NOMO-1 treated with DMSO at 0.1 percent for 48 hours (cell line): ENCODE data around the gene PHC3.

Experiments
- DNase-seq: peaks from one replicate; lab custom pipeline; 2025; ENCODE audit not compliant: unreplicated experiment; lab: John Stamatoyannopoulos, UW

PHC3 gene

DNA sequence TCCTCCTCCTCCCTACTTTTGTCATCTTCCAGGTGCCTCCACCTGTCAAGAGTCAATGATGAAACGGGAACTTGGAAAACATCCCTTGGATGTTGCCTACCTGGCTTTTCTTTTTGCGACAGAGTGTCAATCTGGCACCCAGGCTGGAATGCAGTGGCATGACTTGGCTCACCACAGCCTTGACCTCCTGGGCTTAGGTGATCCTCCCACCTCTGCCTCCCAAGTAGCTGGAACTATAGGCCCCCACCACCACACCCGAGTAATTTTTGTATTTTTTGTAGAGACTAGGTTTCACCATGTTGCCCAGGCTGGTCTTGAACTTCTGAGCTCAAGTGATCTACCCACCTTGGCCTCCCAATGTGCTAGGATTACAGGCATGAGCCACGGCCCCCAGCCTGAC lies 100.9 kb downstream of the PHC3 start:
- DNase-seq = no peak

GRCh38 chr3:170079536-170080165 lies 101.9 kb downstream of the PHC3 start:
- no peak for DNase-seq

- DNase-seq = no peak
Measured at GRCh38 chr3:170078620-170079281, 102.8 kb downstream of the PHC3 start.

DNA sequence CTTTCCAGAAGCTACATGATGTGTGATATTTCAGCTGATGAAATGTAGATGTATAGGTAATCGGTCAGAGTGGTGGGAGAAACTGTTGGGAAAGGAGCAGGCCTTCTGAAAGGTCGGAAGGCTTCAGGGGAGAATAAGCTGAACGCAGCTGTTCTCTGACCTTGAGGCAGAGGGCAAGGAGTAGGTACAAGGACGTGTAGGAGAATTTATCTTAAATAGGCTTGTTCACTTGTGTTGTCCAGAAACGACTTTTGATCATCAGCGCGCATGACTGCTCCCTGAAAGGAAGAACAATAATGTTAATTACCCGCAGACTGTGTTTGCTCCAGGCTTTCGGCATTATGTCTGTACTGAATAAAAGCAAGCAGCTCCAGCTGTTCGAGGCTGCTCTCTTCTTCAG lies 104.2 kb downstream of the PHC3 start:
- DNase-seq = no peak

DNA sequence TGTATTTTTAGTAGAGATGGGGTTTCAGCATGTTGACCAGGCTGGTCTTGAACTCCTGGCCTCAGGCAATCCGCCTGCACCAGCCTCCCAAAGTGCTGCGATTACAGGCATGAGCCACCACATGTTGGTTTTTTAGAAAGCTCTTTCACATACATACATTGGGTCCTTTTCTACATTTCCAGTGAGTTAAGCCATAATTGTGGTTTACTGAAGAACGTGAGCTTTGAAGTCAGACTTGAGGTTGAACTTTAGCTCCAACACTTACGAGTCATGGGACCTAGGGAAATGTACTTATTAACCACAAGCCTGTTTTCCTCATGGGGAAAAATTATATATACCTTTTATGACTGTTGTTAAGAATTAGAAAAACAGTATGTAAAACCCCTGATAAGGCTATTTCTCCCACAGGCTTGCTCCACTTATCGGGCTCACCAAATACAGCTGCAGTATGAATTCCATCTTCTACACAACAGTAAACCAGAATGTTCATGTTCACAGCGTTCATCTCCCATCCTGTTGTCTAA lies 104.8 kb downstream of the PHC3 start:
- DNase-seq = no peak

DNA sequence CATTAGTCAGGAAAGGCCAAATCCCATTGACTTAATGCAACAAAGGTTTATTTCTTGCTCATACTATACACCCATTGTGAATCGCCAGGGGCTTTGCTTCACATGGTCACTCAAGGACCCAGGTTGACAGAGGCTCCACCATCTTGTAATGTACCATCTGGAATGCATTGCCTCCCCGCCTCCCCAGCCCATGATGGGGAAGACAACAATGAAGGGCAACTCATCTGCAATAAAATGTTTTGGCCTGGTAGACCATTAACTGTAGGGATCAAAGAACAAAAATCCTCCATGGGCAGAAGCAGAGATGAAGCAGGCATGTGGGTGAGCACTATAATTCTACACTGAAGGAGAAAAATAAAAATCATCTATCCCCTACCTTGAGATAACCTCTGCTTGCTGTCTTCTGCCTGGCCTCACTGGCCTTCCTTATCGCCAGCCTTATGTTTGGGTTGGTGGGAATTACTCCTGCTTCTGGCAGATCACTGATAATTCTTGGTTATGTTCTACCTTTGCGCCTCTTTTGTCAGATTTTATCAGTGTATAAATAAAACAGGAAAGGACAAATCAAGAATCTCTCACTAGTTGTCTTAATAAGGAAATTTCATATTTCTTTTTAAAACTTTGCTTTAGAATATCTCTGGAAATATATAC lies 106.0 kb downstream of the PHC3 start:
- DNase-seq = no peak

- DNase-seq = no peak
Measured at GRCh38 chr3:170064108-170064507, 117.4 kb downstream of the PHC3 start.

DNA sequence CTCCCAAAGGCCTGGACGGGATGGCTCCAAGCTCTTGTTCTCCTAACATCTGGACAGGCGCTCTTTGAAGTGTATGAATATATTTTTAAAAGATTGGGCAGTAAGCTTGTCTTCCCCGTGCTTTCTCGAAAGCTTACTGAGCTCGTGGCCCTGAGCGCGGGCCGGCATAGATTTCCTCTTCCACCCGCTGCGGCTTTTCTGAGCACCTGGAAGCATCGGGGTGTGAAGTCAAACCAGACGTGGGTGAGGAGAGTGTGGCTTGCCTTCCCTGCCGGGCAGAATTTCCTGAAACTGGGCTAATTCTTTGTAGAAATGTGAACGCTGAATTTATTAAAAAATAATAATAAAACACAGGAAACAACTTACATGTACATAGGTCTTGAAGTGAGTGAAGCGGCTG lies 117.8 kb downstream of the PHC3 start:
- DNase-seq = no peak

DNA sequence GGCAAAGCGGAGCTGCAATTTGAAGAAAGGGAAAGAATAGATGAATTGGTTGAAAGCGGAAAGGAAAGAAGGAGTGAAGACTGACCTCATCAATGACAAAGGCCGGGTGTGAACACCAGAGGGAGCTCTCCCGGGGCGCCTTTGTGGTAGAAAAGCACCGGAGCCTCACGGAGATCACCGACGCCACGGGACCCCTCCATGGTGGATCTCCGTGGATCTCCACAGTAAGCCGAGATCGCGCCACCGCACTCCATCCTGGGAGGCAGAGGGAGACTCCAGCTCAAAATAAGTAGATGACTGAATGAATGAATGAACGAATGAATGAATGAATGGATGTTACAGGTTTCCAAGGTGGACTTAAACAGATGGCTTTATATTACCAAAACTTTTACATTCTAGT lies 118.8 kb downstream of the PHC3 start:
- no peak for DNase-seq

- no peak for DNase-seq
Measured at GRCh38 chr3:170062068-170062467, 119.5 kb downstream of the PHC3 start.

DNA sequence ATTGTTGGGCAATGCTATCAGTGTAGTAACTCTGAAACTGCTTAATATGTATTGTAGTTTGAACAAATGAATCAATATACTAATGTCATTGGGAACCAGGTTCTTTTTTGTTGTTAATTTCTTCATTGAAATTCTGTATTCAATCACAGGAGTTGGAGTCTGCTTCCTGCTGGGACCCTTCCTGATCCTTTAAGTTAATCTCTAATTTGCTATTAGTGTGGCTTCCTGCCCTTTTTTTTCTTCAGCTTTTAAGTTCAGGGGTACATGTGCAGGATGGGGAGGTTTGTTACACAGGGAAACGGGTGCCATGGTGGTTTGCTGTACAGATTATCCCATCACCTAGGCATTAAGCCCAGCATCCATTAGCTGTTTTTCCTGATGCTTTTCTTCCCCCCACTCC lies 122.1 kb downstream of the PHC3 start:
- no peak for DNase-seq

- no peak for DNase-seq
Measured at GRCh38 chr3:170058127-170058526, 123.4 kb downstream of the PHC3 start.

DNA sequence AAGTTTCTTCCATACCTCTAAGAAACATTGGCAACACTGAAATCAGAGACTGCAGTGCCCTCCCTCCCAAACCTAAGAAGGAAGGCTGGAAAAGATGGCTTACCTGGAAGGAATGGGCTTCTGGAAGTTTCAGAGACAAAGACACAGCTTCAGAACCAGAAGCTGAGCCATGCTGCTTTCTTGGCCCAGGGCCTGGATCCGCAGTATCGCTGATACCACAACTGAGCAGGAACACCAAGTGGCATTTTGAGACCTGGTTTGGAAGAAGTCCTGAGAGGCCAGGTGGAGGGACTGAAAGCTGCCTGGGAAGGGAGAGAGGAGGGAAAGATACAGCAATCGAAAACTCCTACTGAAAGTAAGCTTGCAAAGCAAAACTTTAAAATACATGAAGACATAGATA lies 124.0 kb downstream of the PHC3 start:
- no peak for DNase-seq

GRCh38 chr3:170056710-170057454 lies 124.7 kb downstream of the PHC3 start:
- DNase-seq = no peak

DNA sequence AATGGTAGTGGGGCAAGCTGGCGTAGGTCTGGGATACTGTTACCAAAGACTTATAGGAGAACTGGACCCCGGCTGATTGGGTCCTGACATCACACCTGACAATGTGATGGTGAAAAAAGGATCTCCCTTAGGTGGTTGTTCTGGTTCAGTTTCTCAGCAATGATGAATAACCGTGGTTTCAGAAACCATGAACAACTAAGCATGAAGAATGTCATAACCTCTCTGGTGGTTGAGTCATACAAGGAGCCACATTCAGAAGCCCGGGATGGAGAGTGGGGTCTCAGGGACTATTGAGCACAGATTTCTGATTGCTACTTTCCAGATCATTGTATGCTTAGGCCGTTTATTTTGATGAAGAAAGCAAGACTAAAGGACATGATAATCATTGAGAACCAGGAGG lies 126.3 kb downstream of the PHC3 start:
- no peak for DNase-seq

- DNase-seq = peak; percentile 28
Measured at GRCh38 chr3:170054204-170054603, 127.3 kb downstream of the PHC3 start.

GRCh38 chr3:170052398-170052797 lies 129.1 kb downstream of the PHC3 start:
- DNase-seq = no peak

GRCh38 chr3:170050753-170051152 lies 130.8 kb downstream of the PHC3 start:
- DNase-seq = no peak

DNA sequence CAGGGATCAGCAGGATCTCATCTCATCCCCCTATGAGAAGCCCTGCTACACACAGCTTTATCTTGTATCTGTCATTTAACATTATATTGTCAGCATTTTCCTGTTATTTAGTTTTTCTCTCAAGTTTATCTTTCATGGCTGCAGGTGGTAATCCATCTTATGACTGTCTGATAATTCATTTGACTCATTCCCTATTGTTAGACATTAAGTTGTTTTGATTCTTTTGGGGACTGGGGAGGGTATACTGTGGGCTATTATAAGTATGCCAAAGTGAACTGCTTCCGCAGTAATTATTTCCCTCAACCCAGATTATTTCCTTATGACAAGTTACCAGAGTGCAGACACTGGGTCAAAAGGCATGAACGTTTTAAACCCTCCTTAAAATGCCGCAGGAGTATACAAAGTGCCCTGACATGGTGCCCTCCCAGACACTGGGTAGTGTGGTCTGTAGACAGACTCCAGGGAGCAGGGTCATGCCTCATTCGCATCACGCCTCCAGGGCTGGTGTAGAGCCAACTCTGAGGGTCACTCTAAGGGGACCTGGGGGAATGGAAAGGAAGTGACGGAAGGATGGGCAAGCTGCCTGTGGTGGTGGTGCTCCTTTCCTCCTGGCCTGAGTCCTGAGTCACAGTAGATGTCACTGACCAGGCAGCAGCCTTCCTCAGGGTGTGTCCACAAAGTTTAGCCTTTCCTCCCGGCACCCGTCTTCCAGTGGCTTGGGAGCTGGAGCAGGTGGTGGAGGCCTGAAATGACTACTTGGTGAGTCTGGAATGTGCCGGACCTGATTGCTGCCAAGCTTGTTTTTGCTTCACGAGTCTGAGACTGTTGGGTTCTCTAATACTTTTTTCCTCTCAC lies 132.2 kb downstream of the PHC3 start:
- DNase-seq = no peak

DNA sequence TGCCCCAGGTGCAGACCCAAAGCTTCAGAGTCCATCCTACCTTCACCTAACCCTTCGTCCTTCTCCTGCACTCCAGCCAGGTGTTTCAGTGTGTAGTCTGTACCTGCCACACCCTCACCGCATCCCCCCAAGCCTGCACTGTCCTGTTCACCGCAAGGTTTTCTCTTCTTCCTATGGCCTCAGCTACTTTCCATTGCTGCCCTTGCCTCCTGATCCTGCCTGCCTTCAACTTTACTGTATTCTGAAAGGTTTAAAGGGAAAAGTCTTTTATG lies 134.5 kb downstream of the PHC3 start:
- no peak for DNase-seq
